Stomach (tissue), 4 donors: ENCODE results near the gene SMTNL2.

ENCODE experiments used
- EP300 ChIP-seq: sonication (generic); formaldehyde crosslinking; IDR thresholded peaks from one replicate; pipeline ENCODE4 v1.6.1; 2017; ENCODE audit warnings: antibody characterized with exemption
- POLR2A ChIP-seq, 4 donors: fragments of 450-650 bp; IDR thresholded peaks; one replicate each; pipeline ENCODE4 v1.6.1; 2016; ENCODE audit warnings: antibody characterized with exemption in 4 of 4, control low read depth in 2 of 4, mild to moderate bottlenecking in 1 of 4, moderate library complexity in 1 of 4
- POLR2AphosphoS5 ChIP-seq, 3 donors: sonication (generic); formaldehyde crosslinking; IDR thresholded peaks; one replicate each; pipeline ENCODE4 v1.6.1; 2016; ENCODE audit warnings: antibody characterized with exemption in 3 of 3
- TF ChIP-seq, protein P1 (sequence below), 7 experiments: fragments of 450-650 bp in 4 of 7; fragments of 200-600 bp in 3 of 7; sonication (generic) in 3 of 7; IDR thresholded peaks; one replicate each; pipeline ENCODE4 v1.5.1; 2016 to 2019; ENCODE audit warnings: antibody characterized with exemption in 7 of 7, control low read depth in 2 of 7, mild to moderate bottlenecking in 1 of 7

DNA sequence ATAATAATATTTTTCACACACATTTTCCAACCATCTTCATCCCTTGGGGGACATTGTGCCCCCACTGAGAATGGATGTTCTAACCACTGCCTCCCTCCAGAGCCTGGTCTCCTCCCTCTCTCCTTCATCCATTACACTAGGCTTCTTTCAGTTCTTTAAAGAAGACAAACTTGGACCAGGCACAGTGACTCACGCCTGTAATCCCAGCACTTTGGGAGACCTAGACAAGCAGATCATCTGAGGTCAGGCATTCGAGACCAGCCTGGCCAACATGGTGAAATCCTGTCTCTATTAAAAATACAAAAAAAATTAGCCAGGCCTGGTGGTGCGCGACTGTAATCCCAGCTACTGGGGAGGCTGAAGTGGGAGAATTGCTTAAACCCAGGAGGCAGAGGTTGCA is 50.6 kb downstream of the SMTNL2 start:
- TF ChIP-seq POLR2A (IDR thresholded peaks at IDR 0.05), result no peak
- TF ChIP-seq, protein P1, sequence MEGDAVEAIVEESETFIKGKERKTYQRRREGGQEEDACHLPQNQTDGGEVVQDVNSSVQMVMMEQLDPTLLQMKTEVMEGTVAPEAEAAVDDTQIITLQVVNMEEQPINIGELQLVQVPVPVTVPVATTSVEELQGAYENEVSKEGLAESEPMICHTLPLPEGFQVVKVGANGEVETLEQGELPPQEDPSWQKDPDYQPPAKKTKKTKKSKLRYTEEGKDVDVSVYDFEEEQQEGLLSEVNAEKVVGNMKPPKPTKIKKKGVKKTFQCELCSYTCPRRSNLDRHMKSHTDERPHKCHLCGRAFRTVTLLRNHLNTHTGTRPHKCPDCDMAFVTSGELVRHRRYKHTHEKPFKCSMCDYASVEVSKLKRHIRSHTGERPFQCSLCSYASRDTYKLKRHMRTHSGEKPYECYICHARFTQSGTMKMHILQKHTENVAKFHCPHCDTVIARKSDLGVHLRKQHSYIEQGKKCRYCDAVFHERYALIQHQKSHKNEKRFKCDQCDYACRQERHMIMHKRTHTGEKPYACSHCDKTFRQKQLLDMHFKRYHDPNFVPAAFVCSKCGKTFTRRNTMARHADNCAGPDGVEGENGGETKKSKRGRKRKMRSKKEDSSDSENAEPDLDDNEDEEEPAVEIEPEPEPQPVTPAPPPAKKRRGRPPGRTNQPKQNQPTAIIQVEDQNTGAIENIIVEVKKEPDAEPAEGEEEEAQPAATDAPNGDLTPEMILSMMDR (IDR thresholded peaks at IDR 0.05), result no peak
- no peak for TF ChIP-seq POLR2AphosphoS5 (IDR thresholded peaks at IDR 0.05)
- no peak for TF ChIP-seq EP300
